ENCODE data around the gene KDM3B. TPM values are rescaled to one million over a fixed set of nuclear protein-coding genes. Genes with fewer than 3 reads are reported as not detected.

Gene KDM3B
- total RNA-seq, 1 donor from 2014 or later: 40.7 TPM

- no peak for TF ChIP-seq CTCF (IDR thresholded peaks at IDR 0.05; ENCODE audit: borderline replicate concordance)
- DNase-seq: no peak
- Histone ChIP-seq H3K27ac (replicated peaks) (no peak overlapping the region), H3K9me3 (replicated peaks) (no peaks in the 10 kb centered on the region), H3K36me3 (no peaks in the 10 kb centered on the region), H3K4me1 (peaks cover 31% of the 10 kb centered on the region), H3K4me3 (no peak overlapping the region), H3K27me3 (ENCODE audit: low read depth) (no peaks in the 10 kb centered on the region)
- intact Hi-C loops (cut with micrococcal nuclease): no loop called here
These were observed 101.6 kb downstream of the KDM3B start for GRCh38 chr5:138454121-138454520.

GRCh38 chr5:138455232-138455930, 102.9 kb downstream of the KDM3B start:
- Histone ChIP-seq H3K9me3 (replicated peaks) (no peaks in the 10 kb centered on the region), H3K4me3 (no peak overlapping the region), H3K27ac (replicated peaks) (no peak overlapping the region), H3K4me1 (peaks cover 34% of the 10 kb centered on the region), H3K36me3 (no peaks in the 10 kb centered on the region), H3K27me3 (ENCODE audit: low read depth) (no peaks in the 10 kb centered on the region)
- intact Hi-C loops (cut with micrococcal nuclease): loop anchor here (5.0 kb wide), 1 partner anchor 47 kb away; no protein-coding TSS in a partner anchor
- TF ChIP-seq CTCF (IDR thresholded peaks at IDR 0.05; ENCODE audit: borderline replicate concordance): no peak
- DNase-seq: no peak

- H3K36me3 ChIP-seq: no peaks in the 10 kb centered on the region
- H3K4me1 ChIP-seq: peaks cover 51% of the 10 kb centered on the region
- H3K27me3 ChIP-seq (ENCODE audit: low read depth): no peaks in the 10 kb centered on the region
- peak overlapping the region; percentile 53 for H3K27ac ChIP-seq (replicated peaks)
- intact Hi-C loops (cut with micrococcal nuclease): loop anchor here (5.0 kb wide), 1 partner anchor 45 kb away; no protein-coding TSS in a partner anchor
- DNase-seq: no peak
- H3K9me3 ChIP-seq (replicated peaks): no peaks in the 10 kb centered on the region
- TF ChIP-seq CTCF (IDR thresholded peaks at IDR 0.05; ENCODE audit: borderline replicate concordance): no peak
- peak overlapping the region; percentile 29 for H3K4me3 ChIP-seq
These were observed 105.2 kb downstream of the KDM3B start for GRCh38 chr5:138457531-138458275.

- H3K27me3 ChIP-seq (ENCODE audit: low read depth): no peaks in the 10 kb centered on the region
- TF ChIP-seq CTCF (IDR thresholded peaks at IDR 0.05; ENCODE audit: borderline replicate concordance): no peak
- intact Hi-C loops (cut with micrococcal nuclease): loop anchor here (5.0 kb wide), 1 partner anchor 44 kb away; no protein-coding TSS in a partner anchor
- peaks cover 55% of the 10 kb centered on the region for H3K4me1 ChIP-seq
- DNase-seq: no peak
- peak overlapping the region; percentile 29 for H3K4me3 ChIP-seq
- H3K9me3 ChIP-seq (replicated peaks): no peaks in the 10 kb centered on the region
- no peaks in the 10 kb centered on the region for H3K36me3 ChIP-seq
- peak overlapping the region; percentile 53 for H3K27ac ChIP-seq (replicated peaks)
These were observed 105.9 kb downstream of the KDM3B start for GRCh38 chr5:138458384-138458783.

GRCh38 chr5:138458856-138459255, 106.4 kb downstream of the KDM3B start:
- H3K27me3 ChIP-seq (ENCODE audit: low read depth): no peaks in the 10 kb centered on the region
- no peaks in the 10 kb centered on the region for H3K36me3 ChIP-seq
- no peak overlapping the region for H3K4me3 ChIP-seq
- intact Hi-C loops (cut with micrococcal nuclease): loop anchor here (5.0 kb wide), 1 partner anchor 43 kb away; no protein-coding TSS in a partner anchor
- H3K9me3 ChIP-seq (replicated peaks): no peaks in the 10 kb centered on the region
- peak overlapping the region; percentile 53 for H3K27ac ChIP-seq (replicated peaks)
- peaks cover 59% of the 10 kb centered on the region for H3K4me1 ChIP-seq
- TF ChIP-seq CTCF (IDR thresholded peaks at IDR 0.05; ENCODE audit: borderline replicate concordance): no peak
- no peak for DNase-seq

Measured in left ventricle myocardium inferior (tissue), 1 donor.